NCI-H1105 (cell line): ENCODE results near the gene UBE2V1.

Experiments
- DNase-seq: peaks from one replicate; lab custom pipeline; 2025; lab: John Stamatoyannopoulos, UW

The UBE2V1 gene

DNA sequence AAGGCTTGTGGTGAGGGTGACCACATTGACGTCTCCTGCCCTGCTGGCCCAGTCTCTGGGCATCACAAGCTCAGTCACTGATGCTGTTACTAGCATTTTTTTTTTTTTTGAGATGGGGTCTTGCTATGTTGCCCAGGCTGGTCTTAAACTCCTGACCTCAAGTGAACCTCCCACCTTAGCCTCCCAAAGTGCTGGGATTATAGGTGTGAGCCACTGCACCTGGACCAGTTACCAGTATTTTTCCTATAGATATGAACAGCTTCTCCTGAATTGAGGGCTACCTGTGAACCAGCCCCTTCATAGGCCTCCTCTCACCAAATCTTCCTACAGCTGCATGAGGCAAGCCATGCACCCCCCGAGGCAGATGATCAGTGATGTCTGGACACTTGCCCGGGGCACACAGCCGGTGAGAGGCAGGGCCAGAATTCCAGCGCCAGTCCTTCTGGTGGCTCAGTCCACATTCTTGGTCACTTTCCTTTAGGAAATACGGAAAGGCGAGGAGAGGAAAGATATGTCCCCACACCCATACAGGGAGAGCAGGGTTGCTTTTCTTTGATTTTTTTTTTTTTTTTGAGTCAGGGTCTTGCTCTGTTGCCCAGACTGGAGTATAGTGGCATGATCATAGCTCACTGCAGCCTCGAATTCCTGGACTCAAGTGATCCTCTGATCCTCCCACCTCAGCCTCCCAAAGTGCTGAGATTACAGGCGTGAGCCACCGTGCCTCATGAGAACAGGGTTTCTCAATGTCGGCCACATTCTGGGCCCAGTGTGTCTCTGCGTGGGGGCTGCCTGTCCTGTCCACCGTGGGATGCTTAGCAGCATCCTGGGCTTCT is 50.7 kb downstream of the UBE2V1 start:
- DNase-seq, result no peak

- no peak for DNase-seq
Measured at GRCh38 chr20:50061151-50062005, 51.6 kb downstream of the UBE2V1 start.

- no peak for DNase-seq
Measured at GRCh38 chr20:50058662-50059402, 54.1 kb downstream of the UBE2V1 start.

DNA sequence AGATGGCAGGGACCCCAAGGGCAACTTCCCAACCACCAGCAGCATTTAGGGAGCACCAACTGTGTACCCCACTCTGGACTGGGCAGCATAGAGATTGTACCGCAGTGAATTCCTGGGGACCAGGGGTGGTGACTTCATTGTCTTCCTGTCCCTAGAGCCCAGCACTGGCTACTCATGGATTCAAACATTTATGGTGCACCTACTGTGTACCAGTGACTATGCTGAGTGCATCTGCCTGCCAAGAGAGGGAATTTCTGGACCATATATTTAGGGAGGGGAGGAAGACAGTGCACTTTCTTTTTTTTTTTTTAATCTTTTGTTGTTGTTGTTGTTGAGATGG is 55.3 kb downstream of the UBE2V1 start:
- DNase-seq, result no peak

GRCh38 chr20:50056951-50057713 is 55.8 kb downstream of the UBE2V1 start:
- no peak for DNase-seq

DNA sequence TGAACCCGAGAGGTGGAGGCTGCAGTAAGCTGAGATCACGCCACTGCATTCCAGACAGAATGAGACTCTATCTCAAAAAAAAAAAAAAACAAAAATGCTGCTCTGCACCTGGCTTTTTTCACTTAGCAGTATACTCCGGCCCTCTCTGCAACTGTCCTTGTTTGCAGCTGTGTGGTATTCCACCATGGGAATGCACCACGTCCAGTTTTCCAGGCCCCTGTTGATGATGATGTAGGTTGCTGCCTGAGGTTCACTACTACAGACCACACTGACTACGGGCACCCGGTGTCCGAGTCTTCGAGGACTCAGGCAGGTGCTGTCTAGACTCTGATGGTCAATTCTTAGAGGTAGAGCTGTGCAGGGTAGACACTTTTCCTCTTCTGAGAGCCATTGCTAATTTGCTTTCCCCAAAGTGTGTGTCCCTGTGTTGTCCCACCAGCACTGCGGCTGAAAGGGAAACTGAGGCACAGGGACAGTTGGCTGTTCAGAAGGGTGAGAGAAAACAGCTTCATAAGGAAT is 56.5 kb downstream of the UBE2V1 start:
- no peak for DNase-seq

GRCh38 chr20:50055524-50056083 is 57.3 kb downstream of the UBE2V1 start:
- DNase-seq, result no peak

- no peak for DNase-seq
Measured at GRCh38 chr20:50054626-50055511, 58.1 kb downstream of the UBE2V1 start.

DNA sequence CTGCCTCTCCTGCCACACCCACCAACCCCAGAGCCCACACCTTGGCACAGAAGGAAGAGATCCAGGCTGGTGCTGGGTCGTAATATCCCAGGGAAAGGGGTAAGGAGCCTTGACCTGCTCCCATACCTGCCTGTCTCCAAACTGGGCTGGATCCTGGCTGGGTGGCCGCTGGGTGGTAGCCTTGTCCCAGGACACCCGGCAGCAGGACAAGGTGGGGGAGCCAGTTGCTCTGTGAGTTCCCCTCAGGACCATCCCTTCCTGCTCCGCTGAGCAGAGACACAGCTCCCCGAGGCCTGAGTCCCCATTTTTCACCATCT is 58.8 kb downstream of the UBE2V1 start:
- no peak for DNase-seq

DNA sequence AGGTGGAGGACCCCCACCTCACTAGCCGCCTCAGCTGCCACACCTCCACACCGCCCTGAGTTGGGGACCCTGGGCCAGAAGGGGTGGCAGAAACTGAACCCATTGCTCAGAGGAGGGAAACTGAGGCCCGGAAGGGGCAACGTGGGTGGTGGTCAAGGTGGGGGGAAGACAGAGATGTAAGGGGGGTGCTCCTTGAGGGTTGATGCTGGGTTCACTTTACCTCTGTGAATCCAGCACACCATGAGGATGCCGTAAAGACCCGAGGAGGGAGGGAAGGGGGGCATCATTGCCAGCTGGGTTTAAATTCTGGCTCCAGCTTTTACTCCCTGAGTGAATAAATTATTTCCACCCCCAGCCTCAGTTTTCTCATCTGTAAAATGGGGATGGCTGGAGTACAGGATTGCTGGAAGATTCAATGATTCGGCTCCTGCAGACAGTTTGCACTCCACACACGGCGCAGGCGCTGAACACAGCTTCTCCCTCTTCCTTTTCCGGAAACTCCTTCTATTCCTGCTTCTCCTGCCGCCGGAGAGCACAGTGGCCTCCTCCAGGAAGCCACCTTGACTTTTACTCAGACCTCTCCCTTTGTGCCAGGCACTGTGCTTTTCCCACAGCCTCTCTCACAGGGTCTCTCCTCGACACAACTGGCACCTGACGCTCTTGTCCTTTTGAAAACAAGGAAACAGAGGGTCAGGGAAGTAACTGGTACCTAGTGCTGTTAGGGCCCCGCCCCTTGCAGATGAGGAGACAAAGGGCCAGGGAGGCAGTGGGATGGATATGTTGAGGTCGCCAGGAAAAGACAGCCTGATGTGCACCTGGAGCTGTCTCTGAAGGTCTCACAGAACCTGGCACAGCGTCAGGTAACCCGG is 59.4 kb downstream of the UBE2V1 start:
- DNase-seq, result no peak

GRCh38 chr20:50052550-50053361 is 60.2 kb downstream of the UBE2V1 start:
- no peak for DNase-seq

GRCh38 chr20:50050660-50051308 is 62.2 kb downstream of the UBE2V1 start:
- DNase-seq, result no peak

GRCh38 chr20:50050214-50050613 is 62.7 kb downstream of the UBE2V1 start:
- DNase-seq, result no peak

DNA sequence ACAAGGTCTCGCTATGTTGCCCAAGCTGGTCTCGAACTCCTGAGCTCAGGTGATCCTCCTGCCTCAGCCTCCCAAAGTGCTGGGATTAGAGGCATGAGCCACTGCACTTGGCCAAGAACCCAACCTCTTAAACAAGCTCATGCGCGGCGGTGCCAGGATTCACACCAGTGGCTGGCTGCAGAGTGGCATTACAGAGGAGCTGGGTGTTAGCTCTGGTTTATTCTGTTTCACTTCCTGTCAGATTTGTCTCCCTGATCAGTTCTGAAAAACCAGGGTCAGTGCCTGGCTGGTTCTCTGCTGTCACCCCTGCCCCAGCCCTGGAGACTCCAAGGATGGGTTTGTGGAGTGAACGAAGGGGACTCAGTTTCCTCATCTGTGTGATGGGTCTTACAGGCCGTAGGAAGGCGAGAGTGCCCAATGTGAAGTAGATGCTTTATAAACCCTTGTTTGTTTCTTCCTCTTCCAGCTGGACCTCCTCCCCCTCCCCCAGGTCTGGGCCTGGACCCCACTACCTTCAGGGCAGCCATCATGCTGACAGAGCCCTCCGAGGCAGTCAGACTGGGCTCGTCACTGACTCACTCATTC is 63.4 kb downstream of the UBE2V1 start:
- no peak for DNase-seq

DNA sequence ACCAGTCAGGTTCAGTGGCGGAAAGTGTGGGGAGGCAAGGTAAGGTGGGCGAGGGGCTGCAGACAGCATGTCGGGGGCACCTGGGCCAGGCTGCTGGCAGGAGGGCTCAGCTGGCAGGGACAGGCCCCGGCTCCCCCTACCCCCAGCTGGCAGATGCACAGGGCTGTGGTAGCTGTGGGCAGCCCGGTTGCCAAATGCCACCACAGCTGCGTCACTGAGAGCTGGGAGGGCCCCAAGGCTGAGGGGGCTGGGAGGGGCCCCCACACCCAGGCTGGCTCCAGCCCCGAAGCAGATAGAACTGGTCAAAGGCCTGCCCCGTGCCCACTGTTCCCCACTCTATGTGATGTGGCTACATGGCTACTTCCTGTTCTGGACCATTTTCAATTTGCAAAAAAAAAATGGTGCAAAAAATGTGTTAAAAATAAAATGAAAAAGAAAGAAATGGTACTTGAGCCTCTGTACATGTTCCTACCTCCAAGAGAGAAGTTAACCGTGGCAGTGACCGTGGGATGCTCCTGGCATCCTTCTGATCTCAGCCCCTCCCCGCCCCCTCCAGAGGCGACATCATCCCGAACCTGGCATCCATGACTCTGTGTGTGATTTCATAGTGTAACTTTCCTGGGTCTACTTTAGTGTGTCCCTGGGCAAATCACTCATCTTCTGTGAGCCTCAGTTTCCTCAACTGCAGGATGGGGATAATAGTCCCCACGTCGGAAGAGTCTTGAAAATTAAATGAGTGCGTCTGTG is 64.4 kb downstream of the UBE2V1 start:
- DNase-seq, result no peak

- DNase-seq, result no peak
Measured at GRCh38 chr20:50044353-50044960, 68.5 kb downstream of the UBE2V1 start.
